Middle frontal gyrus (tissue), 1 donor: ENCODE results near the gene FRG1.
"Not testable (repeated sequence)": the region's sequence is repeated elsewhere in the genome, so short reads cannot be mapped to it uniquely, and the experiment has no call there.

Experiments
- DNase-seq: peaks from one replicate; pipeline ENCODE4 v3.0.0-alpha.2; 2015; ENCODE audit warnings: low spot score; ENCODE audit errors: extremely low spot score

FRG1 gene

DNA sequence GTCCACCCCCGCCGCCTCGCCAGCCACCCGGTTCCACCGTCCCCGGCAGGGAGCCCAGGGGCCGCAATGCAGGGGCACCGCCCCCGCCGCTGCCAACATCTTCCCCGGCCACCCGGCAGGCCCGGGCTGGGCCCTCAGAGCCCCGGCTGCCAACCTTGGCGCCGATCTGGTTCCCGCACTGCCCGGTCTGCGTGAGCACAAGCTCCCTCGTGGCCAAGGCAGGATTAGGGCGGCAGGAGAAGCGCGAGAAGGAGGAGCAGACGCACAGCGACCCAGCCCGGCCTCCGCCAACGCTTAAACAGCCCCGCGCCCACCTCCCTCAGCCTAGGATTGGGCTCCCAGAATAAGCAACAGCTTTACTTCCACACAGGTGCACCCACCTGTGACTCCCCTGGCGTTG is 44.0 kb downstream of the FRG1 start:
- not testable (repeated sequence) for DNase-seq

DNA sequence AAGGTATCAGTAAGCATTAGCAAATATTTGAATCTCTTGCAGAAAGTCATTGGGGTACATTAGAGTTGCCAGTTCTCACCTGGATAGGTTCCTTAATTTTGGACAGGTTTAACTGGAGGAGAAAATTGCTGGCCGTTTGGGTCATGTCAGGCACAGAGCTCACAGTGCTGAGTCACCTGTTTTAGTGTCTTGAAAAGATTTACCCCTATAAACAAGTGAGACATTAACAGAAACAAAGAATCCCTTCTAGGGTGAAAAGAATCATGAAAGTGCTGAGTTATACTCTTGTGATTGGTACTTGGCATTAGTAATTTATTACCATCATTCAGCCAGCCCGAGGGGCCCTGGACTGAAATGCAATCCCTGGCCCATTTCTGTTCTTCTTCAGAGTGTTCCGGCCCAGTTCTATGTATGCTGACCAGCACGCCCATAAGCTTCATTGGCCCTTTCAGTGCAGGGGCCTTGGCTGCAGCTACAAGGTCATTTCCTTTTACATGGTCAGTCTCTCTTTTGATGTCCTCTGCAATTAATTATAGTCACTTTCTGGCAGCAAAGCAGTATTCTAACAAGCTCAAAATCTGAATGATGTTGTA is 45.1 kb downstream of the FRG1 start:
- not testable (repeated sequence) for DNase-seq

DNA sequence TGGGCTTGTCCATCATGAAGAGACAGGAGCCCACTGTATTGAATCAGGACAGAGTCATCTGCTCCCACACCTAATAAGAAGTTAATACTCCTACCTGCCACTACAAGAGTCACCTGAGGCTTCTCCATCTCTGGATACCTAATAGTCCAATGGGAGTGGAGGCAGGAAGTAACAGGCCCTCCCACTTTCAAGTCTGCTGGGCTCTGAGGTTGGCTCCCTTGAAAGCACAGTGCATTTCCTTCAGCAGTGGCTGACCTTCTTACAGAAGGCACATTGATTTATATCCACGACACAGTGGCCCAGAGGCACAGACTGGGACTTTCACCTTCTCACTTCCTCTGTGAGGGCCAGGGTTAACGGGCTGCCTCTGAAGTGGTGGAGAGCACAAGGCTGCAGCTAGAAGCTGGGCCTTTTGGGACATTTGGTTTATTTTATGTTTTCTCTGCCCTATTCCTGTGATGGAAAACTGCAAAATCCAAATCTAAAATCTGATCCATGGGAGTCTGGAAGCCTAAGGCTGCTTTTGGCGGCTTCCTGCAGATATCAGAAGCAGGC is 48.3 kb downstream of the FRG1 start:
- no peak for DNase-seq

DNA sequence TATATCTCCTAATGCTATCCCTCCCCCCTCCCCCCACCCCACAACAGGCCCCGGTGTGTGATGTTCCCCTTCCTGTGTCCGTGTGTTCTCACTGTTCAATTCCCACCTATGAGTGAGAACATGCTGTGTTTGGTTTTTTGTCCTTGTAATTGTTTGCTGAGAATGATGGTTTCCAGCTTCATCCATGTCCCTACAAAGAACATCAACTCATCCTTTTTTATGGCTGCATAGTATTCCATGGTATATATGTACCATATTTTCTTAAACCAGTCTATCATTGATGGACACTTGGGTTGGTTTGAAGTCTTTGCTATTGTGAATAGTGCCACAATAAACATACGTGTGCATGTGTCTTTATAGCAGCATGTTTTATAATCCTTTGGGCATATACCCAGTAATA is 49.3 kb downstream of the FRG1 start:
- DNase-seq, result not testable (repeated sequence)
